IMR-90 (cell line): ENCODE data around the gene ITM2C. TPM values are rescaled to one million over a fixed set of nuclear protein-coding genes. Genes with fewer than 3 reads are reported as not detected.

ENCODE experiments used
- ATAC-seq: fragments of 200-7000 bp; cut with Tn5 transposase; 2 replicates; pipeline ENCODE4 v1.9.1; 2020; ENCODE audit warnings: low read depth, mild to moderate bottlenecking, moderate library complexity
- BruUV-seq: library from RNA; stranded (reverse); fragments of 400-500 nt; replicated peaks from 2 replicates; lab custom pipeline; 2021; lab: Mats Ljungman, UMichigan
- CTCF ChIA-PET: fragments of 300-600 bp; formaldehyde crosslinking; extraction: SDS; loops from one replicate; lab custom pipeline; 2021; ENCODE audit warnings: antibody characterized with exemption; lab: Yijun Ruan, JAX
- POLR2A ChIA-PET: fragments of 300-600 bp; sonication (Branson Sonifier 250); formaldehyde crosslinking; loops from one replicate; lab custom pipeline; 2022; ENCODE audit warnings: antibody characterized with exemption; ENCODE audit not compliant: unreplicated experiment; lab: Charles Lee
- DNase-seq: peaks from one replicate; pipeline ENCODE4 v3.0.0; 2013
- H2AFZ ChIP-seq: replicated peaks from 2 replicates; pipeline ENCODE3; 2013; ENCODE audit warnings: low read length, mild to moderate bottlenecking; ENCODE audit not compliant: poor library complexity
- H2AK5ac ChIP-seq: 2 replicates; pipeline ENCODE4 v1.6.1; 2013; ENCODE audit warnings: low read depth, low read length, inconsistent platforms
- H2AK9ac ChIP-seq: replicated peaks from 2 replicates; pipeline ENCODE3; 2013; ENCODE audit warnings: mild to moderate bottlenecking, low read depth, low read length, moderate library complexity; ENCODE audit not compliant: poor library complexity
- H2BK120ac ChIP-seq: 2 replicates; pipeline ENCODE4 v1.6.1; 2013; ENCODE audit warnings: low read depth, low read length, inconsistent platforms
- H2BK15ac ChIP-seq: 3 replicates; pipeline ENCODE4 v1.6.1; 2013; ENCODE audit warnings: low read depth, low read length, inconsistent platforms
- H2BK20ac ChIP-seq: 2 replicates; pipeline ENCODE4 v1.6.1; 2013; ENCODE audit warnings: low read depth, mild to moderate bottlenecking, inconsistent platforms, low read length, moderate library complexity
- H2BK5ac ChIP-seq: 2 replicates; pipeline ENCODE4 v1.6.1; 2013; ENCODE audit warnings: mild to moderate bottlenecking, low read depth, low read length, inconsistent platforms; ENCODE audit not compliant: poor library complexity, severe bottlenecking
- H3K14ac ChIP-seq: replicated peaks from 2 replicates; pipeline ENCODE4 v1.6.1; 2013; ENCODE audit warnings: low read depth, low read length, inconsistent platforms
- H3K18ac ChIP-seq: 2 replicates; pipeline ENCODE4 v1.6.1; 2013; ENCODE audit warnings: low read depth, low read length, control low read depth
- H3K23ac ChIP-seq: 2 replicates; pipeline ENCODE4 v1.6.1; 2013; ENCODE audit warnings: low read depth, low read length, inconsistent platforms
- H3K27ac ChIP-seq: 2 replicates; pipeline ENCODE4 v1.5.1; 2013; ENCODE audit warnings: mild to moderate bottlenecking, control low read depth, low read length; ENCODE audit not compliant: insufficient read depth
- H3K27me3 ChIP-seq: 2 replicates; pipeline ENCODE4 v1.6.1; 2013; ENCODE audit warnings: low read length; ENCODE audit not compliant: control insufficient read depth, insufficient read depth
- H3K36me3 ChIP-seq: 2 replicates; pipeline ENCODE4 v1.6.1; 2013; ENCODE audit warnings: low read length, mixed read lengths; ENCODE audit not compliant: control insufficient read depth, insufficient read depth
- H3K4ac ChIP-seq: 2 replicates; pipeline ENCODE4 v1.6.1; 2013; ENCODE audit warnings: low read depth, low read length, inconsistent platforms
- H3K4me1 ChIP-seq: 2 replicates; pipeline ENCODE4 v1.6.1; 2013; ENCODE audit warnings: low read length, mixed read lengths; ENCODE audit not compliant: control insufficient read depth, insufficient read depth
- H3K4me2 ChIP-seq: 2 replicates; pipeline ENCODE4 v1.6.1; 2013; ENCODE audit warnings: low read depth, mild to moderate bottlenecking, control low read depth, low read length, moderate library complexity
- H3K4me3 ChIP-seq: 2 replicates; pipeline ENCODE4 v1.5.1; 2013; ENCODE audit warnings: low read depth, mild to moderate bottlenecking, control low read depth, low read length, moderate library complexity; ENCODE audit not compliant: insufficient read depth
- H3K56ac ChIP-seq: 2 replicates; pipeline ENCODE4 v1.6.1; 2013; ENCODE audit warnings: low read length, inconsistent platforms; ENCODE audit not compliant: insufficient read depth; ENCODE audit errors: extremely low read depth
- H3K79me1 ChIP-seq, 2 experiments: 2 replicates each; pipeline ENCODE4 v1.6.1; 2013; ENCODE audit warnings: low read length in 2 of 2, inconsistent platforms in 1 of 2, low read depth in 1 of 2
- H3K9ac ChIP-seq: 2 replicates; pipeline ENCODE4 v1.6.1; 2013; ENCODE audit warnings: low read depth, low read length, control low read depth
- H3K9me1 ChIP-seq: 2 replicates; pipeline ENCODE4 v1.6.1; 2013; ENCODE audit warnings: low read length, inconsistent platforms; ENCODE audit not compliant: insufficient read depth
- H3K9me3 ChIP-seq: 2 replicates; pipeline ENCODE4 v1.6.1; 2013; ENCODE audit warnings: low read length; ENCODE audit not compliant: control insufficient read depth, insufficient read depth
- H4K20me1 ChIP-seq: 2 replicates; pipeline ENCODE4 v1.6.1; 2013; ENCODE audit warnings: low read length, inconsistent platforms; ENCODE audit not compliant: insufficient read depth
- H4K5ac ChIP-seq: 2 replicates; pipeline ENCODE4 v1.6.1; 2013; ENCODE audit warnings: mild to moderate bottlenecking, low read depth, low read length, control low read depth
- H4K8ac ChIP-seq, 2 experiments: 2 replicates each; pipeline ENCODE4 v1.6.1; 2013; ENCODE audit warnings: low read depth in 2 of 2, low read length in 2 of 2, control low read depth in 1 of 2, inconsistent platforms in 1 of 2
- H4K91ac ChIP-seq: 2 replicates; pipeline ENCODE4 v1.6.1; 2013; ENCODE audit warnings: low read depth, low read length, inconsistent platforms; ENCODE audit not compliant: insufficient read depth
- BHLHE40 ChIP-seq: fragments of 150-350 bp; IDR thresholded peaks from 2 replicates; pipeline ENCODE4 v1.6.1; 2016; ENCODE audit warnings: mild to moderate bottlenecking, low read depth, low read length
- CEBPB ChIP-seq: IDR thresholded peaks from 2 replicates; pipeline ENCODE4 v1.6.1; 2012; ENCODE audit warnings: low read depth, low read length, improper control_type of control experiment
- MAFK ChIP-seq: IDR thresholded peaks from 2 replicates; pipeline ENCODE4 v1.6.1; 2012; ENCODE audit warnings: low read depth, low read length, improper control_type of control experiment
- MAZ ChIP-seq: IDR thresholded peaks from 2 replicates; pipeline ENCODE4 v1.6.1; 2012; ENCODE audit warnings: low read depth, mild to moderate bottlenecking, low read length, improper control_type of control experiment, moderate library complexity, borderline replicate concordance
- MXI1 ChIP-seq: IDR thresholded peaks from 2 replicates; pipeline ENCODE4 v1.6.1; 2012; ENCODE audit warnings: low read depth, mild to moderate bottlenecking, low read length, moderate library complexity, borderline replicate concordance
- NFE2L2 ChIP-seq: fragments of 150-350 bp; IDR thresholded peaks from 2 replicates; pipeline ENCODE4 v1.6.1; 2016; ENCODE audit warnings: low read depth, mild to moderate bottlenecking, low read length
- RAD21 ChIP-seq: IDR thresholded peaks from 2 replicates; pipeline ENCODE4 v1.6.1; 2012; ENCODE audit warnings: low read length, improper control_type of control experiment
- RCOR1 ChIP-seq: IDR thresholded peaks from 2 replicates; pipeline ENCODE4 v1.6.1; 2012; ENCODE audit warnings: mild to moderate bottlenecking, low read length, improper control_type of control experiment; ENCODE audit not compliant: insufficient replicate concordance
- RFX5 ChIP-seq: IDR thresholded peaks from 2 replicates; pipeline ENCODE4 v1.8.0; 2012; ENCODE audit warnings: low read depth, mild to moderate bottlenecking, low read length, moderate library complexity
- SMC3 ChIP-seq: fragments of 150-350 bp; IDR thresholded peaks from 2 replicates; pipeline ENCODE4 v1.6.1; 2016; ENCODE audit warnings: low read depth, mild to moderate bottlenecking, antibody characterized with exemption, low read length, moderate library complexity
- USF2 ChIP-seq: fragments of 150-350 bp; IDR thresholded peaks from 2 replicates; pipeline ENCODE4 v1.6.1; 2017; ENCODE audit warnings: mild to moderate bottlenecking, antibody characterized with exemption, low read length, low read depth
- WGBS, 2 experiments: methylation state at CpG; one replicate each; pipeline versions ENCODE4 v1.1.5 to v1.1.7; 2013; ENCODE audit warnings: missing lambda C conversion rate in 2 of 2; ENCODE audit not compliant: insufficient read length in 1 of 2; ENCODE audit errors: extremely low coverage in 2 of 2; 5-methylcytosine and 5-hydroxymethylcytosine counted together
- dilution Hi-C: fragments of 300-500 bp; cut with HindIII; formaldehyde crosslinking; loops from one replicate; pipeline ENCODE4 v1.14.3; 2018; ENCODE audit warnings: low sequenced_read_pairs; ENCODE audit not compliant: unreplicated experiment
- in situ Hi-C: fragments of 300-500 bp; cut with MboI; formaldehyde crosslinking; loops from 3 replicates; pipeline ENCODE4 v1.14.3; 2019; ENCODE audit warnings: low sequenced_read_pairs, inconsistent platforms, mixed read lengths
- intact Hi-C: fragments of 100-400 bp; cut with micrococcal nuclease; formaldehyde crosslinking; loops from 2 replicates; pipeline ENCODE4 v1.10.0; 2022
- polyA plus RNA-seq, 3 experiments: library from polyadenylated mRNA; depleted of rRNA; stranded (reverse); fragments of >200 nt; gene quantifications; 2 replicates each; pipeline ENCODE4 v1.2.3, GENCODE V29; 2012; ENCODE audit warnings: low replicate concordance in 1 of 3
- total RNA-seq: library from RNA; depleted of rRNA; stranded (reverse); fragments of >200 nt; gene quantifications from 2 replicates; pipeline ENCODE4 v1.2.3, GENCODE V29; 2012
- TF ChIP-seq, protein P1 (sequence below): conservative IDR thresholded peaks from 2 replicates; pipeline ENCODE4 v1.5.1; 2012; ENCODE audit warnings: mild to moderate bottlenecking, low read depth, low read length, improper control_type of control experiment
- TF ChIP-seq, protein P2 (sequence below): fragments of 150-350 bp; IDR thresholded peaks from 2 replicates; pipeline ENCODE4 v1.6.1; 2016; ENCODE audit warnings: low read depth, mild to moderate bottlenecking, low read length, moderate library complexity, borderline replicate concordance

ITM2C gene
- total and polyA plus RNA-seq, 2 of the 4 experiments (the other 2 are of a cell fraction) = 46.8 to 274 TPM

DNA sequence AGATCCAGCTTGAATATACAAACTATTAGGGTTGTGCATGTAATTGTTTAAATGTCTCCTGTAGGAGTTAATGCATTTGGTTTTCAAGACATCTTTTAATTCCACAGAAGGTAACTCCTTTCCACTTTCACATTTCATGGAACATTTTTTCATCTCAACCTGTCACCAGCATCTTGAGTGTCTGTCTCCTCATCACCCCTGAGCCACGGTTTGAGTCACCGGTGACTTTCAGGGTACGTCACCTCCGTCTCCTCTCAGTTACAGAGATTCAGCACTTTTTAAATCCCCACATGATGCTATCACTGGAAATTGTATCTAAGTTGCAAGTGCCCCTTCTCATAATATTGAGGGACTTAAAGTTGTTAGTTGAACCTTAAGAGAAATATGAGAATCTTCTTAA lies 35.0 kb downstream of the ITM2C start:
- Histone ChIP-seq H4K8ac (no peak overlapping the region), H2AFZ (no peak overlapping the region), H3K23ac (no peak overlapping the region), H4K20me1 (no peaks in the 10 kb centered on the region), H2AK5ac (no peak overlapping the region), H2AK9ac (no peak overlapping the region), H3K18ac (no peak overlapping the region), H2BK15ac (no peak overlapping the region), H3K79me1 (no peaks in the 10 kb centered on the region), H4K91ac (no peak overlapping the region), H2BK20ac (no peak overlapping the region), H3K4me1 (no peaks in the 10 kb centered on the region), H4K5ac (no peak overlapping the region), H3K4me3 (no peak overlapping the region), H3K9me1 (no peaks in the 10 kb centered on the region; the same call in 1 of the 2 replicates), H3K9me3 (no peaks in the 10 kb centered on the region), H3K9ac (no peak overlapping the region), H3K56ac (no peak overlapping the region), H3K36me3 (no peaks in the 10 kb centered on the region), H3K4ac (no peak overlapping the region), H3K27me3 (peaks cover 49% of the 10 kb centered on the region), H3K14ac (no peak overlapping the region), H2BK5ac (no peak overlapping the region), H2BK120ac (no peak overlapping the region), H3K27ac (no peak overlapping the region), H3K4me2 (no peak overlapping the region)
- ATAC-seq (no peak), DNase-seq (no peak)
- dilution Hi-C loops = no loop called here
- intact Hi-C loops = loop anchor here (10.0 kb wide), 1 partner anchor 555 kb away; no protein-coding TSS in a partner anchor
- TF ChIP-seq NFE2L2 (no peak), BHLHE40 (no peak), MAZ (no peak), MAFK (no peak), RAD21 (no peak), SMC3 (no peak), RCOR1 (no peak), RFX5 (no peak), MXI1 (no peak), USF2 (no peak), CEBPB (no peak)
- TF ChIP-seq, protein P1, sequence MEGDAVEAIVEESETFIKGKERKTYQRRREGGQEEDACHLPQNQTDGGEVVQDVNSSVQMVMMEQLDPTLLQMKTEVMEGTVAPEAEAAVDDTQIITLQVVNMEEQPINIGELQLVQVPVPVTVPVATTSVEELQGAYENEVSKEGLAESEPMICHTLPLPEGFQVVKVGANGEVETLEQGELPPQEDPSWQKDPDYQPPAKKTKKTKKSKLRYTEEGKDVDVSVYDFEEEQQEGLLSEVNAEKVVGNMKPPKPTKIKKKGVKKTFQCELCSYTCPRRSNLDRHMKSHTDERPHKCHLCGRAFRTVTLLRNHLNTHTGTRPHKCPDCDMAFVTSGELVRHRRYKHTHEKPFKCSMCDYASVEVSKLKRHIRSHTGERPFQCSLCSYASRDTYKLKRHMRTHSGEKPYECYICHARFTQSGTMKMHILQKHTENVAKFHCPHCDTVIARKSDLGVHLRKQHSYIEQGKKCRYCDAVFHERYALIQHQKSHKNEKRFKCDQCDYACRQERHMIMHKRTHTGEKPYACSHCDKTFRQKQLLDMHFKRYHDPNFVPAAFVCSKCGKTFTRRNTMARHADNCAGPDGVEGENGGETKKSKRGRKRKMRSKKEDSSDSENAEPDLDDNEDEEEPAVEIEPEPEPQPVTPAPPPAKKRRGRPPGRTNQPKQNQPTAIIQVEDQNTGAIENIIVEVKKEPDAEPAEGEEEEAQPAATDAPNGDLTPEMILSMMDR = no peak
- TF ChIP-seq, protein P2, sequence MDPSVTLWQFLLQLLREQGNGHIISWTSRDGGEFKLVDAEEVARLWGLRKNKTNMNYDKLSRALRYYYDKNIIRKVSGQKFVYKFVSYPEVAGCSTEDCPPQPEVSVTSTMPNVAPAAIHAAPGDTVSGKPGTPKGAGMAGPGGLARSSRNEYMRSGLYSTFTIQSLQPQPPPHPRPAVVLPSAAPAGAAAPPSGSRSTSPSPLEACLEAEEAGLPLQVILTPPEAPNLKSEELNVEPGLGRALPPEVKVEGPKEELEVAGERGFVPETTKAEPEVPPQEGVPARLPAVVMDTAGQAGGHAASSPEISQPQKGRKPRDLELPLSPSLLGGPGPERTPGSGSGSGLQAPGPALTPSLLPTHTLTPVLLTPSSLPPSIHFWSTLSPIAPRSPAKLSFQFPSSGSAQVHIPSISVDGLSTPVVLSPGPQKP = no peak
- 40% methylated on average over 1 of the region's 4 CpGs; no CpG with 5 or more reads in 1 of the 2 experiments for WGBS, 2 experiments
- in situ Hi-C loops = loop anchor here (5.0 kb wide), 1 partner anchor 88 kb away; no protein-coding TSS in a partner anchor
- ChIA-PET CTCF (no interaction called here), POLR2A (no interaction called here)
- no TSS peak for BruUV-seq
